Activated T-helper 1 cell treated with Interleukin-2 at 50 U/mL for 16 hours (primary cell): ENCODE data around the gene SLC16A8.
"Not testable (repeated sequence)": the region's sequence is repeated elsewhere in the genome, so short reads cannot be mapped to it uniquely, and the experiment has no call there.

Experiments
- DNase-seq: peaks from one replicate; pipeline ENCODE4 v3.0.0-alpha.2; 2020; ENCODE audit warnings: low read depth

Gene SLC16A8

DNA sequence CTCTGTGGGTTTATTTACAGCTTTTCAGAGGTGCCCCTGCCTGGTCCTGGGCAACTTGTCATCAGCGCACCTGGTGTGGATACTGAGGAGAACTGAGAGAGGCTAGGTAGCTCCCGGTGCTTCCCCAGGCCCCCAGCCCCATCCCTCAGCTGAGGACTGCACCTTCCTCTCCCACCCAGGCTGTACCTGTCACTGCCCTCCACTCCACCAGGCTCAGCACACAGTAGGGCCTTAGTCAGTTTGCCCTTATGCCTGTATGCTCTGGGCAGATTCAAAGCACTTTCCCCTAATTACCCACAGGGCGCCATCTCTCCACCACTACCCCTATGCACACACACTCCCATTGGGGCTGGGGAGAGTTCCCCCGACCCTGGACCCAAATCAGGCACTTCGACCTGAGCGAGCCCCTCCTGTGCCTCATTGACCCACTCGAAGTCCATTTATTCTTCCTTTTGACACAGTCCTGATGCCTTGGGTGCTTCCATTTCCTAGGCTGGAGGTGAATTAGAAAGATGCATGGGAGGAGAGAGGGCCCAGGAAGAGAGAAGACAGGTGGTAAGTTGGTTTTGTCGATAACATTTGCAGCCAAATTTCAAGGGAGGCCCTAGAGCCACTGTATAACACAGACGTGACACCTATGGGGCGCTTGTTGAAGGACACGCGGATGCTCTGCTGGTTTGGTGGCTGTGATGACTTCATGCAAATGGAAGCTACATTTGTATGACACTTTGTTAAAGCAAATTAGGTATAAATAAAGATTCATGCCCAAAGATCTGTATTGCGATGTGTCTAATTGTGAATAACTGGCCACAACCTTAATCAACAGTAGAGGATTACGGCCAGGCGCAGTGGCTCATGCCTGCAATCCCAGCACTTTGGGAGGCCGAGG, 40.6 kb downstream of the SLC16A8 start:
- no peak for DNase-seq

DNA sequence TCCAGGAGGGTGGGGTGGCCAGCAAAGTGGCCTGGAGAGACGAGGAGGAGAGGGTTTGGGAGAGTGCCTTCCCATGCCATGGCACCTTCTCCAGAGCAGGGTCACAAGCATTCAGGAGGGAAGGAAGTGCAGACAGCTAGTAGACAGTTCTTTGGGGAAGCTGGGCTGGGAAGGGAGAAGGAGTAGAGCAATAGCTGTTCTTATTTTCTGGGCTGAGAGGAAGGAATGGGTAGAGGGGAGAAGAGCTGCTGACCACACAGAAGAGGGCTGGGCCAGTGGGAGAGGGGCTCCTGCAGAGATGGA, 41.5 kb downstream of the SLC16A8 start:
- no peak for DNase-seq

DNA sequence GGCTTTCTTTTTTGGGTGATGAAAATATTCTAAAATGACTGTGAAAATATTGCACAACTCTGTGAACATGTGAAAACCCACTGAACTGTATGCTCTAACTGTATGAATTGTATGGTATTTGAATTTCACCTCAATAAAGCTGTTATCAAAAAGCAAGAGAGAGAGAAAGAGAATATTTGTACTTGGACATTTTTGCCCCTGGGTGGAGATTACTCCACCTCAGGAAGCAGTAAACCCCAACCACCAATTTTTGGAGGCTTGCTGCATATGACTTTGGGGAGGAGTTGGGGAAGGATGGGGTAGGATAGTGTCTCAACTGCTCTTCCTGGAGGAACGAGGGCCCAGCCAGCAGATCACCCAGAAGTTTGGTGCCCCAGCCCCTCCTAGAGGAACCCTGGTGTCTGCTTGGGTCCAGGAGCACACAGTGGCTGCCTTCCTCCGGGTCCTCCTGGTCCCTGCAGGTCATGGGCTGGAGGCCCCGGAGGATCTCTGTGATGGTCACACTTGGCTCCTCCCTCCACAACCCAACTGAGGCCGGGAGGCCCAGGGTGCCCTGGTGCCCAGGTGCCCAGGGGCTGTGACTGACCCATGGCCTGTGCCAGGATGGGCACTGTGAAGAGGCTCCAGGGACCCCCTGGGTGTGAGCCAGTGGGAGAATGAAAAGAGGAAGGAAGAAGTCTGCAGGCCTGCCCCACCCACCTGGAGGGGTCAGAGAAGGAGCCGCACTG, 42.1 kb downstream of the SLC16A8 start:
- DNase-seq, result no peak

DNA sequence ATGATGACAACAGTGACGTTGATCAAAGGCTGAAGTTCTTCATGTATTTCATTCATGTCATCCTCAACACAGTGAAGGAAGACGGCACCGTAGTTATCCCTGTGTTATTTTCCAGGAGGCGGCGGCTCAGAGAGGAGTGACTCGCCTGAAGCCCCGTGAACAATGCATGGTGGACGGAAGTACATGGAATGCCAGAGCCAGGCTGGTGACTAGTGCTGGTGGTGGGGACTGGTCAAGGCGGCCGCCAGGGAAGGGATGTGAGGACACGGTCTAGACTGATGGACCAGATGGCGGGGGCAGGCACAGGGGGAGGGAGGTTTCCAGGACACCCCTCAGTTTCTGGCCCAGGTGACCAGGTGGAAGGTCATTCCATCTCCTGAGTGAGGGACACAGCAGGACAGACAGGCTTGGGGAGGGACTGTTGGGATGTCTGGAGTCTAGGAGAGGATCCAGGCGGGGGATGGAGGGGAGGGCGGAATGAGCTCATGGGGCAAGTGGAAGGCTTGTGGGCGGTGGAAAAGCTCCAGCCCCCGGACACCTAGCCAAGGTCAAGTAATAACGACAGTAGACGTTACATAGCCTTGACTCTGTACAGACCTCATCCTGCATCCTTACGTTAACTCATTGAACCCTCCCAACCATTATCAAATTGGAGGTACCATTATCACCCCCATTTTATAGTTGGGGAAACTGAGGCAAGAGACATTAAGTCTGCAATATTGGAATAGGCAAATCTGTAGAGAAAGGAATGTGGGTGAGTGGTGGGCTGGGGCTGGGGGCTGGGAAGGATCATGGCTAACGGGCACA, 42.8 kb downstream of the SLC16A8 start:
- no peak for DNase-seq

DNA sequence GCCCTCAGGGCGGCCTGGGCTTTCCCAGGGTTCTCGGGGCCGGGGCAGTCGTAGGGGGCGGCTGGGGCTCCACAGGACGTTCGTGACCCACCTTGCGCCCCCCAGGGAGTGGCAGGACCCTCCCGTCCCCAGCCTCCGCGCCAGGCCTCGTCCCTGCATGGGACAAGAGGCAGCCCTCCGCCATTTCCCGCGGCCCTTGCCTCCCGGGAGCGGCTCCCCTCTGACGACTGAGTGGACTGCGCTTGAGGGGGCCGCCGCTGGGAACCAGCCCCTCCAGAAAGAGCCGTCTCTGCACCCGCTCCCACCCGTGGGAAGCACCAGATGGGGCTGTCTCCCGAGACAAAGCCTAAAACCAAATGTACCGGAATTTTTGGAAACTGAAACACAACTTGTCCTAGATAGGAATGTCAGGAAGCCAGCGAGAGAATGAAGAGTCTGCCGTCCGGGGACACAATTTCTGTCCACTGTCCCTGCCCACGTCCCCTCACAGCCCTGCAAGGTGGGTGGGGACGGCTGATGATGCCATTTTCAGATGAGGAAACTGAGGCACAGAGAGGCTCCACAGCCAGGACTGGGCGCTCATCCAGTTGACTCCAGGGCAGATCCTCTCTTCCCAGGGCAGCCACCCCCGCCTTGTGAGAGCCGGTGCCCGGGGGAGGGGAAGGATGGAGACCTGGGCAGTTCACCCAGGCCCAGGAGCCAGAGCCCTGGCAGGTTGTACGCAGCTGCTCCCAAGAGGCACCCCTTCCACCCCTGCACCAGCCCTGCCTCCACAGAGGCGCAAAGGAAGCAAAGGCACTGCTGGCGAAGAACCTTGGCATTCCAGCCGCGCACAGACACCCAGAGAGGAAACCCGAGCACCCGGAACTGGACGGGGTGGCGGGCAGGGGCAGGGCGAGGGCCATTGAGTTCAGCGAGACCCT, 44.8 kb downstream of the SLC16A8 start:
- no peak for DNase-seq

DNA sequence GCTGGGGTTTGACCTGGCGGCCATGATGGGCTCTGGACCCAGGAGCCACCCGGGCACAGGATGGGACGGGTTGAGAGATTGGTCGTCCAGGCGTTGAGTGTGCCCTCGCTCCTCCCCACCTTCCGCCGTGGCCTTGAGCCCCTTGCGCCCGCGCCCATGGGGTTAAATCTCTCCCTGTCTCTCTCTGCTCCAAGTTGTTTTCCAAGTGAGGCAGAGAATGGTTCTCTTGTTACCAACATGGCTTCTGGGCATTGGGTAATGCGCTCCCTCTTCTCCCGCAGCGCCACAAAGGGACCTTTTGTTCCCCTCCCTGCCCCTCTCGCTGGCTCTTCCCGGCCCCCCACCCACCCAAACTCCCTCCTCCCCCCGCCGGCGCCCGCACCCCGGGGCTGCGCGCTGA, 45.6 kb downstream of the SLC16A8 start:
- no peak for DNase-seq

DNA sequence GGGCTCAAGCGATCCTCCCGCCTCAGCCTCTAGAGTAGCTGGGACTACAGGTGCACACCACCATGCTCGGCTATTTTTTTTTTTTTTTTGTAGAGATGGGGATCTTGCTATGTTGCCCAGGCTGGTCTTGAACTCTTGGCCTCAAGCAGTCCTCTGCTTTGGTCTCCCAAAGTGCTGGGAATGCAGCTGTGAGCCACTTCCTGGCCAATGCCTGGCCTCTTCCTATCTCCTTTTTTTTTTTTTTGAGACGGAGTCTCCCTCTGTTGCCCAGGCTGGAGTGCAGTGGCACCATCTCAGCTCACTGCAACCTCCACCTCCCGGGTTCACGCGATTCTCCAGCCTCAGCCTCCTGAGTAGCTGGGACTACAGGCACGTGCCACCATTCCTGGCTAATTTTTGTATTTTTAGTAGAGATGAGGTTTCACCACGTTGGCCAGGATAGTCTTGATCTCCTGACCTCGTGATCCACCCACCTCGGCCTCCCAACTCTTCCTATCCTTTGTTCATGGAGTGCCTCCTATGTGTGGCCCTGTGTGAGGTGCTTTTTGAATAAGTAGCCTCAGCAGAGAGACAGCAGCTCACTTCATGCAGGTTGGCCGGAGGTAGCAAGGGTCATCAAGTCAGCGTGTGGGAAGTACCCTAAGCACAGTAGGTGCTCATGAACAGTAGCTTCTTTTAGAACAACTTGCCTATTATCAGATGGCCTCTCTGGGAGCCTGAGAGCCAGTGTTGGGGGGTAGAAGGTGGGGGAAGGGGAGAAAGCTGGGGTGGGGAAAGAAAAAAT, 46.4 kb downstream of the SLC16A8 start:
- not testable (repeated sequence) for DNase-seq

DNA sequence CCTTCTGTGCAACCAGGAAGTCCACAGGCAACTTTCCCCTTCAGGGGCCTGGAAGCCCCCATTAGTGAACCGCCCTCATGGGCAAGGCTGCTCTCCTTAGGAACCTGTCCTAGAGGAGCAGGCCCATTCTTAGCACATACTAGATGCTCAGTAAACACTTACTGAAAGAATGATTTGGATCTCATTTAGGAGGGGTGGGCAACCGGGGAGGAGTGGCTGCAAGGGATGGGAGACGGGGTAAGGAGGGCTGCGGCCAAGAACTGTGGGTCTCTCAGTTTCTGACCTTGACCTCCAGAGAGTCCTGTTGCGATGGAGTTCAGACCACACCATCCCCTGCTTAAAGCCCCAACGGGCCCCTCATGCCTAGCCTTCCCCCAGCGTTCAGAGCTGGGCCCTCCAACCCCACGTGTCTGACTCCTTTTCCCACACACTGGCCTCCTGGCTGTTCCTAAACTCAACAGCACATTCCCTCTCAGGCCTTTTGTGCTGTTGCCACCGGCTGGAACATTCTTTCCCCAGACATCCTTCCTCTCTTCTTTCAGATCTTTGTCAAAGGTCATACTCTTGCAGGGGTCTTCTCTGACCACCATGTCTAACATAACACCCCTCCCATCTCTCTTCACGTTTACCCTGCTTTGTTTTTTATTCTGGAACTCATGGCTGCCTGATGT, 47.5 kb downstream of the SLC16A8 start:
- DNase-seq, result no peak

DNA sequence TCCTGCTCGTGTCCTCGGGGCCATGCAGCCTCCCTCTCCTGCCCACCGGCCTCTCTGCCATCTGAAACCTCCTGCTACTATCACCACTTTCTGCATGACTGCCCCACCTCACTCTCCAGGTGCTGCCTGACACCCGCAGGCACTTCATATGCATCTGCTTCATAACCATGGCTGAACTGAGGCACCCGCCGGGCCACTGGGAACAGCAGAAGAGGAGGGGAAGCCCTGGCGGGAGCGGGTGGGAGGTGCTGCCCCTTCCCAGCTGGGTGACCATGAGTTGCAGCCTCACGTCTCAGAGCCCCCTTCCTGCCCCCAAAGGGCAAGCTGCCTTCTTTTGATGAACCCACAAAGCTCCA, 48.5 kb downstream of the SLC16A8 start:
- no peak for DNase-seq

DNA sequence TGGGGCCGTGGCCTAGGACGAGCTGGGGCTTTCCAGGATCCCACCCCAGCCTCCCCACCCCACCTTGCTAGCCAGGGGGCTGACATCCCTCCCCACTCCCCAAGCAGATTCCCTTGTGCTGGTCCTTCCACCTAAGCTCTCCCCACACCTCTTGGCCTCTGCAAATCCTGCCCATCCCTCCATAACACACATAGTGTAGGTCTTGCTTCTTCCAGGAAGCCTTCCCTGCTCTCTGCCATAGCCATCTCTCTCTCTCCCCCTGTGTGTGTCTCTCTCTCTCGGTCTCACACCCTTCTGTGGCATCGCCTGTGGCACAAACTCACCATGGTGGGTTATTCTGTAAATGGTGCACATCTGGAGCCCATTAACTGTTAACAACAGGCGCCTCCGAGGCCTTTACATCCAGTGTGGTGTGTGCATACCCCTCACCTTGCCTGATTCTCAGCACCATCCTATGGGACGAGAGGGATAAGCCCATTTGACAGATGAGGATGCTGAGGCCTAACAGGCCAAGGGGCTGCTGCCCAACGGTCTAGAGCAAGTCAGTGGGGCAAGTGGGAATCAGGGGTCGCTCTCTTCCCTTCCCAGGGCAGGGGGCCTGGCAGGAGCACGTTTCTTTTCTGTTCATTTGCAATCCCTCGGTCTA, 49.0 kb downstream of the SLC16A8 start:
- no peak for DNase-seq

DNA sequence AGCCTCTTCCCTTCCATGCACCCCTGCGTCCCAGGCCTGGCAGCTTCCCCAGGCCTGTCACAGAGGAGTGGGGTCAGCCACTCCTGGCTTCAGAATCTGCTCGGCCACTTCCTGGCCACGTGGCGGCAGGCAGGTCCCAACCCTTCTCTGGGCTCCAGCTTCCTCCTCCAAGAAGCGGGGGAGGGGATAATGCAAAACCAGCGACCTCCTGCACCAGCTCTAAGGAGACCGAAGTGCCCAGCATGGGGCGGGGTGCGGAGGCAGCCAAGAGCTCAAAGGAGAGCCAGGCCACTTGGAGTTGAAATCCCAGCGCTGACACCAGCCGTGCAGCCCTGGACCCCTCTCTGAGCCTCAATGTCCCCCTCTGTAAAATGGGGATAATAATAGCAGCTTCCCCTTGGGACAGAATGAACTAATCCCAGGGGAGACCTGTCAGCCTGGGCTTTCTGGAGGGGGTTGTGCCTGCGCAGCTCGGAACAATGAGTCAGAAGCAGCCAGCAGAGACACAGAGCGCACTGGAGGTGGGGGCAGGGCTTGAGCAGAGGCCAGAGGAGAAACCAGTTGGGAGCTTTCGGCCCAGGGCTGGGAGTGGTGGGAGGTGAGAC, 49.6 kb downstream of the SLC16A8 start:
- no peak for DNase-seq

DNA sequence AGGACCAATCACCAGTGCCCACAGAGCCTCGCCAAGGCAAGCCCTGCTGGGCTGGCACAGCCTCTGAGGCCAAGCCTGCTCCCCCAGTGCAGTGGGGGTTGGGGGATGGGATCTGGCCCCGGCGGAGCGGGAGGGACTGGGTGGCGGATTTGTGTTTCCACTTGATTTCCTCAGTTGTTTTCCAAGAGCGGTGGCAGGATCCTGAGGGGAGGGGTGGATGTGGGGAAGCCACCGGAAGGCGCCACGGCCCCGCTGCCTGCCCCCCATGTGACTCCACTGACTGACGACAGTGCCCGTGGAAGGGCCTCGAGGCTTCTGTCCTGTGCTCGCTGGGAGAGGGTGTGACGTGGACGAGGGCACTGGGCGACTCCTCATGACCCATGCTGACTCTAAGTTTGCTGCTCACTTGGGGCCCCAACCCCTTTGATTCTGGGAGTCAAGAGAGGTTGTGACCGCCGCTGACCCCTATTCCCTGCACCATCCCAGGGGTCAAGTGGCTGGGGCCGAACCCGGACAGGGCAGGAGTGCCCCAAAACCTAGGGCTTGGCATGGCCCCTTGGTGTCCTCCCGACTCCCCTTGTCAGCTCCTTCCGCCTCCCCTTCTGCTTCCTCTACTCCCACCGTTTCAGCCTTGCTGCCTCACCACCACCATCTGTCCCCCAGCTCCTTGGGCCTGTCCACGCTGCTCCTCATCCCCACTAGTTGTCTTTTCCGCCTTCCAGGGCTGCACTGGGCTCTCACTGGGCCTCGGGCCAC, 50.3 kb downstream of the SLC16A8 start:
- DNase-seq, result no peak

DNA sequence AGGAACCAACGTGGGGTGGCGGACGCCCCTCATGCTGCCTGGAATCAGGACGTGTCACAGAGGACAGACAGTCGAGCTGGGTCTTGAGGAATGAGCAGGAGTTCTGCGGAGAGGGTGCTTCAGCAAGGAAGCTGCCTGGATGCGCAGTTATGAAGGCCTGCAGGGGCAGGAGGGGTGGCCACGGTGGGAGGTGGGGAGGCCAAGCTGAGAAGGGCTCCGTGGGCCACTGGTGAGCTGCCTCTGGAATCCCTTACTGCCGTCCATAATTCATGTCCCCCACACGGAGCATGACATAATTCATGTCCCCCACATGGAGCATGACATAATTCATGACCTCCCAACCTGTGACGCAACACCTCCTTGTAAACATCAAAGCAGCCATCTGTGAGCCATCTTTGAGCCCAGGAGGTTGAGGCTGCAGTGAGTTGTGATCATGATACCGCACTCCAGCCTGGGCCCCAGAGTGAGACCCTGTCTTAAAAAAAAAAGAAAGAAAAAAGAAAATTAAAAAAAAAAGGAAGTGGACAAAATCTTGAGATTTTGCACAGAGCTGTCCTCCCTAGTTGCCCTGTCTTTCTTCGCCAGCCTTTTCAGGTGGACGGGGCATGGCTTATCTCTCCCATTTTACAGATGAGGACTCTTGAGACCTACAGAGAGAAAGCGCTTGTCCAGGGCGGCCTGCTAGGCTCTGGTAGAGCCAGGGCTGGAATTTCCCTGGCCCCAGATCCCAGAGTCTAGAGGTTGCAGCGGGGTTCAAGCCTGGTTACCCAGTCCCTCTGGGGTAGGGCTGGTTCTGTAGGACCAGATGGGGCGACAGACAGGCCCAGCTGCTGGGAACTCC, 51.1 kb downstream of the SLC16A8 start:
- DNase-seq, result no peak

DNA sequence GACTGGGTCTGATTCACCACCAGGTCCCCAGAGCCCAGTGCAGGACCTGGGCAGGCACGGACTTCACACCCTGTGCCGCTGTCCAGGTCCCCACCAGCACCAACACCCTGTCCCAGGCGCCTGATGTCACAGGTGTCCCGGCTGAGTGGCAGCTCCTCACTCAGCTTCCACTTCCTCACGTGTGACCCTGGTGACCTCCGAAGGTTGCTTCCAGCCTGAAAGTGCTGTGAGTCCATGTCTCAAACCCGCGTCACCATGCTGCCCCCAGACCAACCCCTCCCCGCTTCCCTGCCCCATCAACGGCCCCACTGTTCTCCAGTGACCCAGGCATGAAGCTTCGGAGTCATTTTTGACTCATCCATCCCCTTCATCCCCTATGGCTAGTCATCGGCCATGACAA, 52.5 kb downstream of the SLC16A8 start:
- no peak for DNase-seq

DNA sequence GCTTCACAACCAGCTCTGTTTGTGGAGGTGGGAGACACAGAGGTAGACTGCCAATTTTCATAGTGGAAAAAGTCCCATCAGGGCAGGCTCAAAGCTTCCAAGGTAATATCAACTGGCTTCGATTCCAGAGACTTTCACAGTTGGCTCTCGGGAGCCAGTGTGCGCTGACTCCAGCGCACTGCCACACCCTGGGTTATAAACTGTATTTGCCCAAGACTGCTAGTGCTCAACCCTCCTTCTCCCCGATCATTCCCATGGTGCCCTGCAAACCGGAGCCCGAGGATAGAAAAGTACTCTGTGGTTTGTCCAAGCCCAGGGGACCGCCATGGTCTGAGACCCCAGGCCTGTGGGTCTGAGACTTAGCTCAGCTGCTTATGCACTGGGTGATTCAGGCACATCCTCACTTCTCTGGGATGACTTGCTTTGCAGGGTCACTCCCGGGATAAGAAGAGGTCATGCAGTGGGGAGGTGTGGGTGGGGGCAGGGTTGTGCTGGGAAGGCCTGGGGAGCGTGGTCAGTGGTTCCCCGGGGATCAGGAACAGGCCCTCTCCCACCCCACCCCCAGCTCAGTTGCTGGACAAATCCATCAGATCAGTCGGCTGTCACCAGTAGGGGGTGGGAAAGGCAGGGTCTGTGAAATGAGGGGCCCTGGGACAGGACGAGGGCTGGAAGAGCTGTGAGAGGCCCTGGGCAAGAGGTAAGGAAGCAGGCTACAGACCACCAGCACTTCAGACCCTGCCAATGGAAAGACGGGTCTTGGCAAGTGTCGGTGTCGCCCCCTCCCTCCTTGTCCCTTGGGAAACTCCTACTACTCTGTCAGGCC, 53.5 kb downstream of the SLC16A8 start:
- DNase-seq, result no peak

DNA sequence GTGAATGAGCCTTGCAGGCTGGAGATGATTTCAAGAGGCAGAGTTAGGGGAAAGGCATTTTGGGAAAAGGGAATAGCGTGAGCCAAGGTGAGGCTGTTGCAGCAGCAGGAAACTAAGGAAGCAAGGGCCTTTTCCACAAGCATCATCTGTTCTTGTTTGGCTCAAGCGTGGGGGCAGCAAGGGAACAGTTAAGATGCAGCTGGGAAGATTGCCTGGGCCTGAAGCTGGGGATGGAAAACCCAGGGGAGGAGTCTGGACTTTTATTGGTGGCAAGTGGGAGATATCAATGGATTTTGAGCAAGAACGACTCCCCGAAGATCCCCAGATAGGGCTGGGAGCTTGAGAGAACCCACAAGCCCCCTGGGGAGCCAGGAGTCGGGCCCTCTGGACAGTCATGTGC, 54.1 kb downstream of the SLC16A8 start:
- DNase-seq, result no peak

DNA sequence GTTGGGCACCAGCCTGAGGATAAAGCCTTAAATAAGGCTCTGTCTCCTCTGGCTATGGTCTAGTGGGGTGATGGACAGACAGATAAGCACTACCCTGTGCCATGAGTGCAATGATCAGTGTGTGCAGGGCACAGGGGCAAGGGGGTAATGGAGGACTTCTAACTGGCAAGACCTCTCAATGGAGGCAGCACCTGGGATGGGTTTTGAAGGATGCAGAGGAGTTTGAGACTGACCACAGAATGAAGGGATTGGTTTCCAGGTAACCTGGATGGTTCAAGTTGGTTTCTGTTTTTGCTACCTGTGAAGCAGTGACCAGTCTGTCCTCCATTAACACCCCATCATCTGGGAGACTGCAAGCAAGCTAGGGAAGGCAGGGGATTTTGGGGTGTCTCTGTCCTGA, 54.6 kb downstream of the SLC16A8 start:
- DNase-seq, result no peak
